ENCODE data around the gene MAP3K7. TPM values are rescaled to one million over a fixed set of nuclear protein-coding genes. Genes with fewer than 3 reads are reported as not detected.

The MAP3K7 gene
- total RNA-seq, 5 donors from 2014 or later (not counting 1 experiment from before 2014, with no cell fraction given) = 21.1 to 25.6 (median 24.2) TPM

- no peak overlapping the region for H3K27ac Mint-ChIP-seq
- peaks cover 30% of the 10 kb centered on the region for H3K36me3 Mint-ChIP-seq
- Histone ChIP-seq H3K4me1 (ENCODE audit: control insufficient read depth in 1 of 2, extremely low read depth in 1 of 2, insufficient read depth in 2 of 2, low read length in 2 of 2) (no peaks in the 10 kb centered on the region), H3K27ac (ENCODE audit: low read length) (no peak overlapping the region), H3K36me3 (ENCODE audit: control insufficient read depth in 2 of 2, extremely low read depth in 1 of 2, insufficient read depth in 1 of 2, low read length in 1 of 2) (peaks cover 0 to 27% of the 10 kb centered on the region in 2 donors), H3K4me3 (ENCODE audit: control insufficient read depth in 1 of 2, extremely low read depth in 1 of 2, low read length in 1 of 2) (no peak overlapping the region), H3K9me3 (no peaks in the 10 kb centered on the region), H3K27me3 (replicated peaks in 1 of 2; ENCODE audit: control insufficient read depth in 2 of 2, extremely low read depth in 1 of 2, insufficient read depth in 2 of 2, low read length in 1 of 2) (no peaks in the 10 kb centered on the region)
- POLR2A ChIA-PET = interaction anchor here in 1 of 2 donors (0.6 to 0.7 kb wide), 2 partner anchors 20 to 72 kb away, joined by 3 to 4 read pairs; no protein-coding TSS in a partner anchor
- no peak overlapping the region for H3K4me3 Mint-ChIP-seq
- H3K9me3 Mint-ChIP-seq = no peaks in the 10 kb centered on the region
- CTCF ChIA-PET = no interaction called here
- DNase-seq (no peak), ATAC-seq (replicated peaks in 1 of 4) (no peak)
- 90% methylated on average over 2 of the region's 4 CpGs for WGBS (ENCODE audit: insufficient coverage)
- no peaks in the 10 kb centered on the region for H3K27me3 Mint-ChIP-seq
- peaks cover 0 to 7% (median 0%) of the 10 kb centered on the region in 3 donors for H3K4me1 Mint-ChIP-seq
Observed at GRCh38 chr6:90538278-90539046, 48.4 kb downstream of the MAP3K7 start.

- Histone ChIP-seq H3K27ac (ENCODE audit: low read length) (no peak overlapping the region), H3K9me3 (no peaks in the 10 kb centered on the region), H3K36me3 (ENCODE audit: control insufficient read depth in 2 of 2, extremely low read depth in 1 of 2, insufficient read depth in 1 of 2, low read length in 1 of 2) (peaks cover 0 to 27% of the 10 kb centered on the region in 2 donors), H3K4me1 (ENCODE audit: control insufficient read depth in 1 of 2, extremely low read depth in 1 of 2, insufficient read depth in 2 of 2, low read length in 2 of 2) (no peaks in the 10 kb centered on the region), H3K27me3 (replicated peaks in 1 of 2; ENCODE audit: control insufficient read depth in 2 of 2, extremely low read depth in 1 of 2, insufficient read depth in 2 of 2, low read length in 1 of 2) (no peaks in the 10 kb centered on the region), H3K4me3 (ENCODE audit: control insufficient read depth in 1 of 2, extremely low read depth in 1 of 2, low read length in 1 of 2) (no peak overlapping the region)
- DNase-seq (no peak), ATAC-seq (replicated peaks in 1 of 4) (no peak)
- Mint-ChIP-seq H3K9me3 (no peaks in the 10 kb centered on the region), H3K27ac (no peak overlapping the region), H3K4me3 (no peak overlapping the region), H3K27me3 (no peaks in the 10 kb centered on the region), H3K4me1 (peaks cover 0 to 7% (median 0%) of the 10 kb centered on the region in 3 donors), H3K36me3 (peaks cover 30% of the 10 kb centered on the region)
- POLR2A ChIA-PET = no interaction called here
- CTCF ChIA-PET = no interaction called here
- WGBS (ENCODE audit: insufficient coverage) = no CpG with 5 or more reads among the region's 3 CpGs
Observed at GRCh38 chr6:90537723-90538258, 49.1 kb downstream of the MAP3K7 start.

- no peak for DNase-seq
- Histone ChIP-seq H3K4me3 (ENCODE audit: control insufficient read depth in 1 of 2, extremely low read depth in 1 of 2, low read length in 1 of 2) (no peak overlapping the region), H3K36me3 (ENCODE audit: control insufficient read depth in 2 of 2, extremely low read depth in 1 of 2, insufficient read depth in 1 of 2, low read length in 1 of 2) (peaks cover 0 to 26% of the 10 kb centered on the region in 2 donors), H3K27ac (ENCODE audit: low read length) (no peak overlapping the region), H3K27me3 (replicated peaks in 1 of 2; ENCODE audit: control insufficient read depth in 2 of 2, extremely low read depth in 1 of 2, insufficient read depth in 2 of 2, low read length in 1 of 2) (no peaks in the 10 kb centered on the region), H3K9me3 (no peaks in the 10 kb centered on the region), H3K4me1 (ENCODE audit: control insufficient read depth in 1 of 2, extremely low read depth in 1 of 2, insufficient read depth in 2 of 2, low read length in 2 of 2) (no peaks in the 10 kb centered on the region)
- Mint-ChIP-seq H3K27me3 (no peaks in the 10 kb centered on the region), H3K4me1 (peaks cover 0 to 7% (median 0%) of the 10 kb centered on the region in 3 donors), H3K4me3 (no peak overlapping the region), H3K9me3 (no peaks in the 10 kb centered on the region), H3K36me3 (peaks cover 27% of the 10 kb centered on the region), H3K27ac (no peak overlapping the region)
- ChIA-PET POLR2A (interaction anchor here in 1 of 2 donors (0.7 kb wide), 1 partner anchor 46 kb away, joined by 3 read pairs; no protein-coding TSS in a partner anchor), CTCF (no interaction called here)
- WGBS (ENCODE audit: insufficient coverage) = no CpG with 5 or more reads among the region's 4 CpGs
- ATAC-seq (replicated peaks in 1 of 4) = no peak
Observed at GRCh38 chr6:90537027-90537426, 49.8 kb downstream of the MAP3K7 start.

GRCh38 chr6:90536520-90536919 is 50.4 kb downstream of the MAP3K7 start:
- Mint-ChIP-seq H3K36me3 (peaks cover 27% of the 10 kb centered on the region), H3K27me3 (no peaks in the 10 kb centered on the region), H3K4me3 (no peak overlapping the region), H3K27ac (no peak overlapping the region), H3K9me3 (no peaks in the 10 kb centered on the region), H3K4me1 (peaks cover 0 to 7% (median 0%) of the 10 kb centered on the region in 3 donors)
- Histone ChIP-seq H3K4me1 (ENCODE audit: control insufficient read depth in 1 of 2, extremely low read depth in 1 of 2, insufficient read depth in 2 of 2, low read length in 2 of 2) (no peaks in the 10 kb centered on the region), H3K9me3 (no peaks in the 10 kb centered on the region), H3K4me3 (ENCODE audit: control insufficient read depth in 1 of 2, extremely low read depth in 1 of 2, low read length in 1 of 2) (no peak overlapping the region), H3K27me3 (replicated peaks in 1 of 2; ENCODE audit: control insufficient read depth in 2 of 2, extremely low read depth in 1 of 2, insufficient read depth in 2 of 2, low read length in 1 of 2) (no peaks in the 10 kb centered on the region), H3K36me3 (ENCODE audit: control insufficient read depth in 2 of 2, extremely low read depth in 1 of 2, insufficient read depth in 1 of 2, low read length in 1 of 2) (peaks cover 0 to 31% of the 10 kb centered on the region in 2 donors), H3K27ac (ENCODE audit: low read length) (no peak overlapping the region)
- DNase-seq = no peak
- WGBS (ENCODE audit: insufficient coverage) = no CpG with 5 or more reads among the region's 4 CpGs
- POLR2A ChIA-PET = interaction anchor here in 1 of 2 donors (0.7 kb wide), 1 partner anchor 45 kb away, joined by 3 read pairs; no protein-coding TSS in a partner anchor
- ATAC-seq (replicated peaks in 1 of 4) = no peak
- CTCF ChIA-PET = no interaction called here

GRCh38 chr6:90534337-90535025 is 52.4 kb downstream of the MAP3K7 start:
- Histone ChIP-seq H3K27me3 (replicated peaks in 1 of 2; ENCODE audit: control insufficient read depth in 2 of 2, extremely low read depth in 1 of 2, insufficient read depth in 2 of 2, low read length in 1 of 2) (no peaks in the 10 kb centered on the region), H3K4me3 (ENCODE audit: control insufficient read depth in 1 of 2, extremely low read depth in 1 of 2, low read length in 1 of 2) (no peak overlapping the region), H3K9me3 (no peaks in the 10 kb centered on the region), H3K36me3 (ENCODE audit: control insufficient read depth in 2 of 2, extremely low read depth in 1 of 2, insufficient read depth in 1 of 2, low read length in 1 of 2) (peaks cover 0 to 24% of the 10 kb centered on the region in 2 donors), H3K27ac (ENCODE audit: low read length) (no peak overlapping the region), H3K4me1 (ENCODE audit: control insufficient read depth in 1 of 2, extremely low read depth in 1 of 2, insufficient read depth in 2 of 2, low read length in 2 of 2) (no peaks in the 10 kb centered on the region)
- ChIA-PET CTCF (no interaction called here), POLR2A (no interaction called here)
- no peak overlapping the region for H3K4me3 Mint-ChIP-seq
- peaks cover 0 to 7% (median 0%) of the 10 kb centered on the region in 3 donors for H3K4me1 Mint-ChIP-seq
- no peaks in the 10 kb centered on the region for H3K9me3 Mint-ChIP-seq
- peaks cover 27% of the 10 kb centered on the region for H3K36me3 Mint-ChIP-seq
- DNase-seq (no peak), ATAC-seq (replicated peaks in 1 of 4) (no peak)
- H3K27me3 Mint-ChIP-seq = no peaks in the 10 kb centered on the region
- H3K27ac Mint-ChIP-seq = no peak overlapping the region
- no CpG with 5 or more reads among the region's 3 CpGs for WGBS (ENCODE audit: insufficient coverage)

- H3K36me3 Mint-ChIP-seq = peaks cover 31% of the 10 kb centered on the region
- no peak overlapping the region for H3K27ac ChIP-seq (ENCODE audit: low read length)
Observed at GRCh38 chr6:90533615-90534336, 53.1 kb downstream of the MAP3K7 start.

More at GRCh38 chr6:90533615-90534336, 53.1 kb downstream of the MAP3K7 start:
- CTCF ChIA-PET = interaction anchor here in 1 of 2 donors (0.6 kb wide), 1 partner anchor 26 kb away, joined by 4 read pairs; no protein-coding TSS in a partner anchor
- POLR2A ChIA-PET = no interaction called here
- H3K36me3 ChIP-seq (ENCODE audit: control insufficient read depth in 2 of 2, extremely low read depth in 1 of 2, insufficient read depth in 1 of 2, low read length in 1 of 2) = peaks cover 0 to 29% of the 10 kb centered on the region in 2 donors
- no peak overlapping the region for H3K4me3 Mint-ChIP-seq
- 95% methylated on average over 2 of the region's 4 CpGs for WGBS (ENCODE audit: insufficient coverage)
- no peaks in the 10 kb centered on the region for H3K4me1 ChIP-seq (ENCODE audit: control insufficient read depth in 1 of 2, extremely low read depth in 1 of 2, insufficient read depth in 2 of 2, low read length in 2 of 2)
- H3K9me3 ChIP-seq = no peaks in the 10 kb centered on the region
- DNase-seq (no peak), ATAC-seq (replicated peaks in 1 of 4) (no peak)
- peaks cover 0 to 7% (median 0%) of the 10 kb centered on the region in 3 donors for H3K4me1 Mint-ChIP-seq
- no peaks in the 10 kb centered on the region for H3K9me3 Mint-ChIP-seq
- H3K27me3 ChIP-seq (replicated peaks in 1 of 2; ENCODE audit: control insufficient read depth in 2 of 2, extremely low read depth in 1 of 2, insufficient read depth in 2 of 2, low read length in 1 of 2) = no peaks in the 10 kb centered on the region
- no peaks in the 10 kb centered on the region for H3K27me3 Mint-ChIP-seq
- H3K4me3 ChIP-seq (ENCODE audit: control insufficient read depth in 1 of 2, extremely low read depth in 1 of 2, low read length in 1 of 2) = no peak overlapping the region
- no peak overlapping the region for H3K27ac Mint-ChIP-seq
